ENCODE data around the gene WASHC2C. TPM values are rescaled to one million over a fixed set of nuclear protein-coding genes. Genes with fewer than 3 reads are reported as not detected.

The WASHC2C gene
- polyA plus RNA-seq, 1 donor from 2014 or later, result 26.3 TPM

DNA sequence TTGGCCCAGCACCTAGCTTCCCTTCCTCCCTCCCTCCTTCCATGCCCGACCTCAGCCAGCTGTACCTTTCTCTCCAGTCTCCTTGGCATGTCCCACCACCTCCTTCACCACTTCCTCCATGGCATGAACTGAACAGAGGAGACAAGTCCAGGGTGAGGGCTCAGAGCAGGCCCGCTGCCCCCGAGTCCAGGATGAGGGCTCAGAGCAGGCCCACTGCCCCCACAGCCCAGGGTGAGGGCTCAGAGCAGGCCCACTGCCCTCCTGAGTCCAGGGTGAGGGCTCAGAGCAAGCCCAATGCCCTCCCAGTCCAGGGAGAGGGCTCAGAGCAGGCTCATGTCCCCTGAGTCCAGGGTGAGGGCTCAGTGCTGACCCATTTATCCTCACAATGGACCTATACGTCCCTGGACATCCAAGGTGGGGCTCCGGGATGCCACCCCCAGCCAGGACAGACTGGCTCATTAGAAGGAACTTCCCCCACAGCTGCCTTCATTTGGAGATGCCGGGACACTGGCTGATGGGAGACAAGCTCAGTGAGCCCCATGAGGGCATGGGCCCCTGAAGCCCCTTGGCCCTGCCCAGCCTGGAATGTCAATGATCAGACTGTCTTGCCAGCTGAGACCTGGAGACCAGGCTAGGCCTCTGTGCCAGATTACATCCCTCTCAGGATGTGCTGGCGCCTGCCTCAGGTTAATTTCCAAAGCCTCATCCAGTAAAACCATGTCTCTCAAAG lies 90.2 kb downstream of the WASHC2C start:
- no peaks in the 10 kb centered on the region for H3F3A ChIP-seq (ENCODE audit: insufficient read depth, low read length, poor library complexity, severe bottlenecking)
- H4K20me1 ChIP-seq (ENCODE audit: insufficient read depth), result no peaks in the 10 kb centered on the region
- H3K4me2 ChIP-seq (ENCODE audit: low read length), result no peak overlapping the region
- H3K9ac ChIP-seq (ENCODE audit: low read length), result no peak overlapping the region
- H3K36me3 ChIP-seq (ENCODE audit: insufficient read depth, low read length), result no peaks in the 10 kb centered on the region
- no peak overlapping the region for H3K27ac ChIP-seq (ENCODE audit: low read length)
- H3K79me2 ChIP-seq (replicated peaks; ENCODE audit: insufficient read depth, low read length), result no peaks in the 10 kb centered on the region
- no peaks in the 10 kb centered on the region for H3K9me3 ChIP-seq (ENCODE audit: low read length)
- no peak overlapping the region for H3K4me3 ChIP-seq (ENCODE audit: low read length)
- H3K9me2 ChIP-seq (ENCODE audit: insufficient read depth, low read length), result no peaks in the 10 kb centered on the region
- H2AFZ ChIP-seq (ENCODE audit: low read depth, low read length), result no peak overlapping the region
- TF ChIP-seq RAD21 (conservative IDR thresholded peaks at IDR 0.05) (no peak), POLR2AphosphoS5 (IDR thresholded peaks at IDR 0.05) (no peak), EP300 (conservative IDR thresholded peaks at IDR 0.05; ENCODE audit: poor library complexity, severe bottlenecking) (no peak), CTCF (IDR thresholded peaks at IDR 0.05; ENCODE audit: poor library complexity, severe bottlenecking) (no peak), EZH2 (IDR thresholded peaks at IDR 0.05; ENCODE audit: borderline replicate concordance, insufficient read depth, low read length, poor library complexity, severe bottlenecking) (no peak), TAF1 (IDR thresholded peaks at IDR 0.05; ENCODE audit: low read depth) (no peak)
- H3K27me3 ChIP-seq (ENCODE audit: insufficient read depth, low read depth, low read length), result no peaks in the 10 kb centered on the region

GRCh38 chr10:45817912-45818311 lies 90.8 kb downstream of the WASHC2C start:
- Histone ChIP-seq H3K9ac (ENCODE audit: low read length) (no peak overlapping the region), H4K20me1 (ENCODE audit: insufficient read depth) (no peaks in the 10 kb centered on the region), H3K27ac (ENCODE audit: low read length) (no peak overlapping the region), H3F3A (ENCODE audit: insufficient read depth, low read length, poor library complexity, severe bottlenecking) (no peaks in the 10 kb centered on the region), H3K4me2 (ENCODE audit: low read length) (no peak overlapping the region), H3K4me3 (ENCODE audit: low read length) (no peak overlapping the region), H3K79me2 (replicated peaks; ENCODE audit: insufficient read depth, low read length) (no peaks in the 10 kb centered on the region), H2AFZ (ENCODE audit: low read depth, low read length) (no peak overlapping the region), H3K9me2 (ENCODE audit: insufficient read depth, low read length) (no peaks in the 10 kb centered on the region), H3K27me3 (ENCODE audit: insufficient read depth, low read depth, low read length) (no peaks in the 10 kb centered on the region), H3K36me3 (ENCODE audit: insufficient read depth, low read length) (no peaks in the 10 kb centered on the region), H3K9me3 (ENCODE audit: low read length) (no peaks in the 10 kb centered on the region)
- TF ChIP-seq SMC3 (conservative IDR thresholded peaks at IDR 0.05; ENCODE audit: poor library complexity) (no peak), TAF1 (IDR thresholded peaks at IDR 0.05; ENCODE audit: low read depth) (no peak), RAD21 (conservative IDR thresholded peaks at IDR 0.05) (no peak), CTCF (IDR thresholded peaks at IDR 0.05; ENCODE audit: poor library complexity, severe bottlenecking) (no peak), MXI1 (conservative IDR thresholded peaks at IDR 0.05; ENCODE audit: poor library complexity, severe bottlenecking) (no peak)

DNA sequence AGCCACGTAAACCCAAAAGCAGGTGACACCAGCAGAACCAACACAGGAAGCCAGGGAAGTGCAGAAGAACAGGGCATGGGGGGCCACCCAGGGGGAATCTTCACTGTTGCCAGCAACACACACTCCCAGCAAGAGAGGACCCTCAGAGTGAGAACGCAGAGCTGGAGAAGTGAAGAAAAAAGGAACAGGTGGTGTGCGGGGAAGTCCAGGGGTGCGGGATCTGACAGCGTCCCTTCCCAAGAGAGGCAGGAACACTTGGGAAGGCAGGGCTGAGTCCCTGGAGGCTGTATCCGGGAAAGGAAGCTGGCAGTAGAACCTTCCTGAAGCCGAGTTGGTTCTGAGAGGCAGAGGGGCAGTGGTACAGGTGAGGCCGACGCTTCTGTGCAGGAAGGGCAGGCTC lies 92.5 kb downstream of the WASHC2C start:
- Histone ChIP-seq H4K20me1 (ENCODE audit: insufficient read depth) (no peaks in the 10 kb centered on the region), H3K27ac (ENCODE audit: low read length) (no peak overlapping the region), H3K9ac (ENCODE audit: low read length) (no peak overlapping the region), H3F3A (ENCODE audit: insufficient read depth, low read length, poor library complexity, severe bottlenecking) (no peaks in the 10 kb centered on the region), H3K4me3 (ENCODE audit: low read length) (no peak overlapping the region), H3K4me2 (ENCODE audit: low read length) (no peak overlapping the region), H3K9me3 (ENCODE audit: low read length) (no peaks in the 10 kb centered on the region), H3K79me2 (replicated peaks; ENCODE audit: insufficient read depth, low read length) (no peaks in the 10 kb centered on the region), H2AFZ (ENCODE audit: low read depth, low read length) (no peak overlapping the region), H3K27me3 (ENCODE audit: insufficient read depth, low read depth, low read length) (no peaks in the 10 kb centered on the region), H3K9me2 (ENCODE audit: insufficient read depth, low read length) (no peaks in the 10 kb centered on the region), H3K36me3 (ENCODE audit: insufficient read depth, low read length) (no peaks in the 10 kb centered on the region)
- TF ChIP-seq EZH2 (IDR thresholded peaks at IDR 0.05; ENCODE audit: borderline replicate concordance, insufficient read depth, low read length, poor library complexity, severe bottlenecking), result no peak
- no peak for TF ChIP-seq CTCF (IDR thresholded peaks at IDR 0.05; ENCODE audit: poor library complexity, severe bottlenecking)
- no peak for TF ChIP-seq EP300 (conservative IDR thresholded peaks at IDR 0.05; ENCODE audit: poor library complexity, severe bottlenecking)
- TF ChIP-seq REST (IDR thresholded peaks at IDR 0.05; ENCODE audit: borderline replicate concordance), result no peak
- TF ChIP-seq TAF1 (IDR thresholded peaks at IDR 0.05; ENCODE audit: low read depth), result no peak
- TF ChIP-seq MXI1 (conservative IDR thresholded peaks at IDR 0.05; ENCODE audit: poor library complexity, severe bottlenecking), result no peak
- TF ChIP-seq RAD21 (conservative IDR thresholded peaks at IDR 0.05), result no peak
- no peak for TF ChIP-seq SMC3 (conservative IDR thresholded peaks at IDR 0.05; ENCODE audit: poor library complexity)
- no peak for TF ChIP-seq POLR2AphosphoS5 (IDR thresholded peaks at IDR 0.05)
